Endothelial cell of umbilical vein (primary cell): ENCODE measurements around the gene EIF1B. TPM values are rescaled to one million over a fixed set of nuclear protein-coding genes. Genes with fewer than 3 reads are reported as not detected.

Experiments
- BruUV-seq: library from RNA; stranded (reverse); fragments of 400-500 nt; replicated peaks from 2 replicates; lab custom pipeline; 2021; lab: Mats Ljungman, UMichigan
- CTCF ChIA-PET: fragments of 300-600, 350-600 bp; sonication (Branson Sonifier 250); formaldehyde crosslinking; loops from one replicate; lab custom pipeline; 2021; ENCODE audit warnings: antibody characterized with exemption, inconsistent platforms; lab: Charles Lee
- POLR2A ChIA-PET: fragments of 300-600, 350-600 bp; sonication (Branson Sonifier 250); formaldehyde crosslinking; loops from one replicate; lab custom pipeline; 2021; ENCODE audit warnings: antibody characterized with exemption, inconsistent platforms; lab: Charles Lee
- DNase-seq: peaks from one replicate; pipeline ENCODE4 v3.0.0-alpha.2; 2011; ENCODE audit warnings: low read depth, low spot score
- FAIRE-seq: peaks from 2 replicates; lab custom pipeline; 2011; peaks lifted over from hg19 to GRCh38; lab: Jason Lieb, UNC
- H2AFZ ChIP-seq: 2 replicates; pipeline ENCODE4 v1.6.0; 2012; ENCODE audit warnings: low read depth, low read length, control low read depth, inconsistent platforms
- H3K27ac ChIP-seq: 2 replicates; pipeline ENCODE4 v1.5.1; 2011; ENCODE audit warnings: low read depth, mild to moderate bottlenecking, control low read depth, low read length, moderate library complexity; ENCODE audit not compliant: insufficient read depth
- H3K27me3 ChIP-seq, 2 experiments: 2 replicates each; pipeline versions ENCODE4 v1.6.0 to v1.6.1; 2011; ENCODE audit warnings: low read length in 2 of 2, mixed read lengths in 1 of 2; ENCODE audit not compliant: control insufficient read depth in 2 of 2, insufficient read depth in 2 of 2
- H3K36me3 ChIP-seq, 2 experiments: 2 replicates in 1 of 2; 3 replicates in 1 of 2; pipeline ENCODE4 v1.5.1; 2011; ENCODE audit warnings: low read length in 2 of 2, mild to moderate bottlenecking in 1 of 2, moderate library complexity in 1 of 2; ENCODE audit not compliant: control insufficient read depth in 2 of 2, insufficient read depth in 2 of 2; ENCODE audit errors: extremely low read depth in 1 of 2
- H3K4me1 ChIP-seq: 3 replicates; pipeline ENCODE4 v1.5.1; 2011; ENCODE audit warnings: mild to moderate bottlenecking, low read length; ENCODE audit not compliant: control insufficient read depth, insufficient read depth; ENCODE audit errors: extremely low read depth
- H3K4me2 ChIP-seq: 2 replicates; pipeline ENCODE4 v1.6.1; 2011; ENCODE audit warnings: low read length, control low read depth, mixed read lengths; ENCODE audit not compliant: insufficient read depth
- H3K4me3 ChIP-seq, 3 experiments: fragments of 200-600 bp in 1 of 3; sonication (generic), shearing (Covaris generic) in 1 of 3; replicated peaks in 1 of 3; 2 replicates each; pipeline ENCODE4 v1.5.1; 2011 to 2016; ENCODE audit warnings: control low read depth in 3 of 3, low read length in 3 of 3, mild to moderate bottlenecking in 2 of 3, inconsistent platforms in 1 of 3, low read depth in 1 of 3, moderate library complexity in 1 of 3; ENCODE audit not compliant: insufficient read depth in 1 of 3
- H3K79me2 ChIP-seq: 2 replicates; pipeline ENCODE4 v1.6.0; 2012; ENCODE audit warnings: low read length, inconsistent platforms; ENCODE audit not compliant: control insufficient read depth, insufficient read depth
- H3K9ac ChIP-seq: replicated peaks from 2 replicates; pipeline ENCODE3; 2011; ENCODE audit warnings: low read length, control low read depth; ENCODE audit not compliant: insufficient read depth; ENCODE audit errors: extremely low read depth
- H3K9me1 ChIP-seq: replicated peaks from 3 replicates; pipeline ENCODE4 v1.6.0; 2011; ENCODE audit warnings: mild to moderate bottlenecking, low read length; ENCODE audit not compliant: control insufficient read depth, insufficient read depth; ENCODE audit errors: extremely low read depth
- H3K9me3 ChIP-seq: replicated peaks from 2 replicates; pipeline ENCODE4 v1.5.1; 2012; ENCODE audit warnings: low read length, inconsistent platforms; ENCODE audit not compliant: control insufficient read depth, insufficient read depth
- H4K20me1 ChIP-seq: replicated peaks from 2 replicates; pipeline ENCODE3; 2011; ENCODE audit warnings: mild to moderate bottlenecking, low read length; ENCODE audit not compliant: control insufficient read depth, insufficient read depth; ENCODE audit errors: extremely low read depth
- EZH2 ChIP-seq: IDR thresholded peaks from 2 replicates; pipeline ENCODE4 v1.6.1; 2012; ENCODE audit warnings: borderline replicate concordance, low read depth, mild to moderate bottlenecking, moderate library complexity, low read length, inconsistent platforms; ENCODE audit not compliant: severe bottlenecking
- FOS ChIP-seq: IDR thresholded peaks from 2 replicates; pipeline ENCODE4 v1.6.1; 2011; ENCODE audit warnings: mild to moderate bottlenecking, low read length, moderate library complexity, borderline replicate concordance; ENCODE audit not compliant: insufficient read depth
- GATA2 ChIP-seq: IDR thresholded peaks from 2 replicates; pipeline ENCODE4 v1.7.0; 2011; ENCODE audit warnings: low read depth, mild to moderate bottlenecking, moderate library complexity, mixed read lengths, low read length; ENCODE audit not compliant: insufficient read length, insufficient read depth
- JUN ChIP-seq: IDR thresholded peaks from 2 replicates; pipeline ENCODE4 v1.6.1; 2011; ENCODE audit warnings: borderline replicate concordance, low read depth; ENCODE audit not compliant: insufficient read length, insufficient read depth
- MYC ChIP-seq: IDR thresholded peaks from one replicate; pipeline ENCODE4 v1.6.1; 2011; ENCODE audit warnings: mild to moderate bottlenecking, low read depth, low read length
- POLR2A ChIP-seq: IDR thresholded peaks from 2 replicates; pipeline ENCODE4 v1.6.1; 2012; ENCODE audit warnings: low read depth, mild to moderate bottlenecking, control low read depth, low read length
- POLR2AphosphoS5 ChIP-seq: IDR thresholded peaks from 2 replicates; pipeline ENCODE4 v1.6.1; 2012; ENCODE audit warnings: low read depth, mild to moderate bottlenecking, control low read depth, low read length, moderate library complexity; ENCODE audit not compliant: insufficient read depth
- dilution Hi-C: fragments of 300-500 bp; cut with MboI; formaldehyde crosslinking; loops from one replicate; pipeline ENCODE4 v1.15.0; 2019; ENCODE audit warnings: low sequenced_read_pairs; ENCODE audit not compliant: extremely low pct_ligation_motif_present
- intact Hi-C: fragments of 100-400 bp; cut with micrococcal nuclease; formaldehyde crosslinking; loops from one replicate; pipeline ENCODE4 v1.10.0; 2022
- polyA plus RNA-seq, 4 experiments: library from polyadenylated mRNA; depleted of rRNA in 3 of 4; stranded (reverse) in 3 of 4; unstranded in 1 of 4; fragments of >200 nt; gene quantifications; 2 replicates each; pipeline versions ENCODE4 v1.2.1 to v1.2.3, GENCODE V29; 2011 to 2012; ENCODE audit warnings: missing spikeins in 1 of 4
- total RNA-seq: library from RNA; stranded (reverse); gene quantifications from 2 replicates; pipeline ENCODE4 v1.2.3, GENCODE V29; 2021
- TF ChIP-seq, protein P1 (sequence below): IDR thresholded peaks from 2 replicates; pipeline ENCODE4 v1.6.1; 2011; ENCODE audit not compliant: insufficient read depth, insufficient read length
- TF ChIP-seq, protein P2 (sequence below), 2 donors: IDR thresholded peaks; 1 replicate in 1 of 2; 2 replicates in 1 of 2; pipeline ENCODE4 v1.5.1; 2011; ENCODE audit warnings: low read length in 2 of 2, mild to moderate bottlenecking in 2 of 2, moderate library complexity in 2 of 2, control low read depth in 1 of 2, inconsistent platforms in 1 of 2, low read depth in 1 of 2; ENCODE audit not compliant: insufficient read depth in 1 of 2; ENCODE audit errors: extremely low read depth in 1 of 2

Gene EIF1B
- total and polyA plus RNA-seq, 2 donors (not counting 3 experiments of a cell fraction or from before 2014, with no cell fraction given), result 17.8 to 46.0 TPM

GRCh38 chr3:40324621-40325020 is 15.1 kb downstream of the EIF1B start:
- dilution Hi-C loops (no loop called here), intact Hi-C loops (loop anchor here (10.0 kb wide), 2 partner anchors 650 to 880 kb away; no protein-coding TSS in a partner anchor)
- no peaks in the 10 kb centered on the region for H3K4me1 ChIP-seq
- ChIA-PET POLR2A (interaction anchor here (0.5 kb wide), 1 partner anchor 16 kb away, joined by 3 read pairs; no protein-coding TSS in a partner anchor), CTCF (no interaction called here)
- no peak for DNase-seq
- H3K36me3 ChIP-seq, result no peaks in the 10 kb centered on the region
- H3K9me1 ChIP-seq, result no peaks in the 10 kb centered on the region
- no peak overlapping the region for H3K4me3 ChIP-seq
- H3K79me2 ChIP-seq, result no peaks in the 10 kb centered on the region
- H4K20me1 ChIP-seq, result no peaks in the 10 kb centered on the region
- no peak for FAIRE-seq
- no peaks in the 10 kb centered on the region for H3K9me3 ChIP-seq
- H3K9ac ChIP-seq, result no peak overlapping the region
- no peak overlapping the region for H3K27ac ChIP-seq
- no peak overlapping the region for H3K4me2 ChIP-seq
- no TSS peak for BruUV-seq
- no peak overlapping the region for H2AFZ ChIP-seq
- TF ChIP-seq FOS (no peak), POLR2AphosphoS5 (no peak), GATA2 (no peak), JUN (no peak), POLR2A (no peak), EZH2 (no peak), MYC (no peak)
- TF ChIP-seq, protein P1, sequence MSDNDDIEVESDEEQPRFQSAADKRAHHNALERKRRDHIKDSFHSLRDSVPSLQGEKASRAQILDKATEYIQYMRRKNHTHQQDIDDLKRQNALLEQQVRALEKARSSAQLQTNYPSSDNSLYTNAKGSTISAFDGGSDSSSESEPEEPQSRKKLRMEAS, result no peak
- TF ChIP-seq, protein P2, sequence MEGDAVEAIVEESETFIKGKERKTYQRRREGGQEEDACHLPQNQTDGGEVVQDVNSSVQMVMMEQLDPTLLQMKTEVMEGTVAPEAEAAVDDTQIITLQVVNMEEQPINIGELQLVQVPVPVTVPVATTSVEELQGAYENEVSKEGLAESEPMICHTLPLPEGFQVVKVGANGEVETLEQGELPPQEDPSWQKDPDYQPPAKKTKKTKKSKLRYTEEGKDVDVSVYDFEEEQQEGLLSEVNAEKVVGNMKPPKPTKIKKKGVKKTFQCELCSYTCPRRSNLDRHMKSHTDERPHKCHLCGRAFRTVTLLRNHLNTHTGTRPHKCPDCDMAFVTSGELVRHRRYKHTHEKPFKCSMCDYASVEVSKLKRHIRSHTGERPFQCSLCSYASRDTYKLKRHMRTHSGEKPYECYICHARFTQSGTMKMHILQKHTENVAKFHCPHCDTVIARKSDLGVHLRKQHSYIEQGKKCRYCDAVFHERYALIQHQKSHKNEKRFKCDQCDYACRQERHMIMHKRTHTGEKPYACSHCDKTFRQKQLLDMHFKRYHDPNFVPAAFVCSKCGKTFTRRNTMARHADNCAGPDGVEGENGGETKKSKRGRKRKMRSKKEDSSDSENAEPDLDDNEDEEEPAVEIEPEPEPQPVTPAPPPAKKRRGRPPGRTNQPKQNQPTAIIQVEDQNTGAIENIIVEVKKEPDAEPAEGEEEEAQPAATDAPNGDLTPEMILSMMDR (IDR thresholded peaks at IDR 0.05; ENCODE audit: extremely low read depth in 1 of 2, insufficient read depth in 1 of 2, low read depth in 1 of 2, low read length in 2 of 2), result no peak
- peaks cover 0 to 2% of the 10 kb centered on the region in 2 experiments for H3K27me3 ChIP-seq
